Measurements from ENCODE around the gene KRT35.

KRT35 gene

GRCh38 chr17:41518789-41519449 is 38.0 kb upstream of the KRT35 start, which contains the start of gene KRT15:
TSS of gene KRT15 (minus strand) at chr17:41518890. CDS start at chr17:41518827, 63 bp downstream.
- no peak for DNase-seq (ENCODE audit: low read depth)
- H3K4me3 ChIP-seq (ENCODE audit: low read length), result no peak within 1 kb of the TSS
- no peak; the same call in 1 of the 2 replicates for TF ChIP-seq CTCF (conservative IDR thresholded peaks at IDR 0.05; ENCODE audit: low read length)

GRCh38 chr17:41518031-41518430 is 37.1 kb upstream of the KRT35 start:
- no peak for TF ChIP-seq CTCF (conservative IDR thresholded peaks at IDR 0.05; ENCODE audit: low read length)
- H3K4me3 ChIP-seq (ENCODE audit: low read length), result no peak overlapping the region
- no peak for DNase-seq (ENCODE audit: low read depth)

GRCh38 chr17:41516830-41517283 is 35.9 kb upstream of the KRT35 start:
- TF ChIP-seq CTCF (conservative IDR thresholded peaks at IDR 0.05; ENCODE audit: low read length), result no peak
- no peak for DNase-seq (ENCODE audit: low read depth)
- no peak overlapping the region for H3K4me3 ChIP-seq (ENCODE audit: low read length)

- TF ChIP-seq CTCF (conservative IDR thresholded peaks at IDR 0.05; ENCODE audit: low read length), result no peak
- DNase-seq (ENCODE audit: low read depth), result no peak
- no peak overlapping the region for H3K4me3 ChIP-seq (ENCODE audit: low read length)
Observed at GRCh38 chr17:41516147-41516829, 35.3 kb upstream of the KRT35 start.

- no peak overlapping the region for H3K4me3 ChIP-seq (ENCODE audit: low read length)
- no peak for TF ChIP-seq CTCF (conservative IDR thresholded peaks at IDR 0.05; ENCODE audit: low read length)
- no peak for DNase-seq (ENCODE audit: low read depth)
Observed at GRCh38 chr17:41513168-41513547, 32.2 kb upstream of the KRT35 start.

- TF ChIP-seq CTCF (conservative IDR thresholded peaks at IDR 0.05; ENCODE audit: low read length), result no peak
- no peak for DNase-seq (ENCODE audit: low read depth)
- H3K4me3 ChIP-seq (ENCODE audit: low read length), result no peak overlapping the region
Observed at GRCh38 chr17:41512546-41513167, 31.7 kb upstream of the KRT35 start.
